OCI-LY7 (cell line): Measurements from ENCODE around the gene GIPC3. TPM values are rescaled to one million over a fixed set of nuclear protein-coding genes. Genes with fewer than 3 reads are reported as not detected.
"Not testable (repeated sequence)": the region's sequence is repeated elsewhere in the genome, so short reads cannot be mapped to it uniquely, and the experiment has no call there.

ENCODE experiments used
- BruUV-seq: library from RNA; stranded (reverse); fragments of 400-500 nt; replicated peaks from 2 replicates; lab custom pipeline; 2021; lab: Mats Ljungman, UMichigan
- CTCF ChIA-PET: fragments of 300-600 bp; sonication (Branson Sonifier 250); formaldehyde crosslinking; loops from one replicate; lab custom pipeline; 2022; ENCODE audit warnings: antibody characterized with exemption; ENCODE audit not compliant: unreplicated experiment; lab: Charles Lee
- POLR2A ChIA-PET: fragments of 300-600 bp; sonication (Branson Sonifier 250); formaldehyde crosslinking; loops from one replicate; lab custom pipeline; 2022; ENCODE audit warnings: antibody characterized with exemption; lab: Charles Lee
- DNase-seq: peaks from one replicate; pipeline ENCODE4 v3.0.0-alpha.2; 2015; ENCODE audit warnings: low spot score
- H2AFZ ChIP-seq: fragments of 200-600 bp; sonication (generic), shearing (Covaris generic); 2 replicates; pipeline ENCODE4 v1.6.1; 2014; ENCODE audit warnings: mild to moderate bottlenecking, antibody characterized with exemption, low read length, moderate library complexity
- H3K27ac ChIP-seq: fragments of 200-600 bp; sonication (generic); 2 replicates; pipeline ENCODE4 v1.5.1; 2014; ENCODE audit warnings: mixed run types, low read depth, mild to moderate bottlenecking, moderate library complexity, low read length, inconsistent platforms; ENCODE audit not compliant: poor library complexity, severe bottlenecking
- H3K36me3 ChIP-seq: fragments of 200-600 bp; sonication (generic); 2 replicates; pipeline ENCODE4 v1.6.1; 2014; ENCODE audit warnings: mild to moderate bottlenecking, antibody characterized with exemption, low read length, moderate library complexity, mixed read lengths; ENCODE audit not compliant: insufficient read depth
- H3K4me1 ChIP-seq: fragments of 200-600 bp; sonication (generic); 2 replicates; pipeline ENCODE4 v1.5.1; 2014; ENCODE audit warnings: mild to moderate bottlenecking, low read length; ENCODE audit not compliant: insufficient read depth, poor library complexity, severe bottlenecking
- H3K4me2 ChIP-seq: fragments of 200-600 bp; sonication (generic); 2 replicates; pipeline ENCODE4 v1.6.1; 2014; ENCODE audit warnings: mild to moderate bottlenecking, low read length
- H3K4me3 ChIP-seq: fragments of 200-600 bp; sonication (generic); 2 replicates; pipeline ENCODE4 v1.5.1; 2014; ENCODE audit warnings: mild to moderate bottlenecking, low read depth, low read length; ENCODE audit not compliant: poor library complexity, severe bottlenecking
- H3K79me2 ChIP-seq: fragments of 200-600 bp; sonication (generic); 2 replicates; pipeline ENCODE4 v1.6.1; 2016; ENCODE audit warnings: low read depth, mild to moderate bottlenecking, low read length, moderate library complexity, mixed read lengths; ENCODE audit not compliant: insufficient read depth
- H3K9me2 ChIP-seq: fragments of 200-600 bp; sonication (generic); 2 replicates; pipeline ENCODE4 v1.6.1; 2016; ENCODE audit warnings: mild to moderate bottlenecking, low read length, mixed read lengths; ENCODE audit not compliant: insufficient read depth
- H3K9me3 ChIP-seq: fragments of 200-600 bp; sonication (generic); 2 replicates; pipeline ENCODE4 v1.6.1; 2014; ENCODE audit warnings: mild to moderate bottlenecking, mixed run types, low read length, mixed read lengths
- H4K20me1 ChIP-seq: fragments of 200-600 bp; sonication (generic); 2 replicates; pipeline ENCODE4 v1.6.1; 2014; ENCODE audit warnings: mild to moderate bottlenecking, antibody characterized with exemption, low read length, moderate library complexity, mixed read lengths; ENCODE audit not compliant: insufficient read depth
- EZH2phosphoT487 ChIP-seq: fragments of 200-600 bp; sonication (generic); IDR thresholded peaks from 2 replicates; pipeline ENCODE4 v1.6.1; 2018; ENCODE audit warnings: low read depth, borderline replicate concordance, mild to moderate bottlenecking, mixed run types, antibody characterized with exemption, low read length, moderate library complexity, mixed read lengths
- intact Hi-C: fragments of 100-400 bp; cut with micrococcal nuclease; formaldehyde crosslinking; loops from one replicate; pipeline ENCODE4 v1.10.0; 2022; ENCODE audit not compliant: unreplicated experiment
- total RNA-seq, 2 experiments: library from RNA; depleted of rRNA in 1 of 2; stranded (reverse); fragments of >200 nt in 1 of 2; shearing (Covaris generic) in 1 of 2; gene quantifications; 2 replicates each; pipeline ENCODE4 v1.2.3, GENCODE V29; 2014 to 2022
- TF ChIP-seq, protein P1 (sequence below): fragments of 200-600 bp; sonication (generic); conservative IDR thresholded peaks from 2 replicates; pipeline ENCODE4 v1.5.1; 2014; ENCODE audit warnings: mild to moderate bottlenecking, antibody characterized with exemption, low read length, moderate library complexity, mixed read lengths

Gene GIPC3
- total RNA-seq, 2 experiments from 2014 or later: not detected

DNA sequence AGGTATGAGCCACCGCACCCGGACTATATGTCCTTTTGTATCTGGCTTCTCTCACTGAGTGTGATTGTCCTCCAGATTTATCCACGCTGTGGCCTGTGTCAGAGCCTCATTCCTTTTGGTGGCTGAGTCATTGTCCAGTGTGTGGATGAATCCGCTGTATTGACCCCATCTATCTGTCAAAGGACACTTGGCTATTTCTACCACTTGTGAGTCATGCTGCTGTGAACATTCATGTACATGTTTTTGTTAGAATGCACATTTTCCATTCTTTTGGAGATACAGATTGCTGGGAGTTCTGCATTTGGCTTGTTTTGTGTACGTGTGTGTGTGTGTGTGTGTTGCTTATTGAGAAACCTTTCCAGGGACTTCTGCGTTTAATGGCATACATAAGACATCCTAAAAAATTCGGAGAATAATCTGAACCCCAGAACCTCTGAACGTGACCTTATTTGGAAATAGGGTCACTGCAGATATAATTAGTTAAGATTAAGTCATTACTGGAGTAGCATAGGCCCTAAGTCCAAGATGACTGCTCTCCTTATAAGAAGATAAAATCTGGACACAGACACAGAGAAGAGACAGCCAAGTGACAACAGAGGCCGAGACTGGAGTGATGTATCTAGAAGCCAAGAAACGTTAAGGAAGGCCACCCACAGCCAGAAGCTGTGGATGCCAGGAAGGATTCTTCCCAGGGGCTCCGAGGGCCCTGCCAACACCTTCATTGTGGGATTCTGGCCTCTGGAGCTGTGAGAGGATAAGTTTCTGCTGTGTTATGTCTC, 4.9 kb upstream of the GIPC3 start:
- intact Hi-C loops: no loop called here
- ChIA-PET POLR2A (no interaction called here), CTCF (no interaction called here)
- no TSS peak for BruUV-seq
- no peaks in the 10 kb centered on the region for H3K4me1 ChIP-seq
- H3K36me3 ChIP-seq: peaks cover 14% of the 10 kb centered on the region
- H2AFZ ChIP-seq: no peak overlapping the region
- TF ChIP-seq, protein P1, sequence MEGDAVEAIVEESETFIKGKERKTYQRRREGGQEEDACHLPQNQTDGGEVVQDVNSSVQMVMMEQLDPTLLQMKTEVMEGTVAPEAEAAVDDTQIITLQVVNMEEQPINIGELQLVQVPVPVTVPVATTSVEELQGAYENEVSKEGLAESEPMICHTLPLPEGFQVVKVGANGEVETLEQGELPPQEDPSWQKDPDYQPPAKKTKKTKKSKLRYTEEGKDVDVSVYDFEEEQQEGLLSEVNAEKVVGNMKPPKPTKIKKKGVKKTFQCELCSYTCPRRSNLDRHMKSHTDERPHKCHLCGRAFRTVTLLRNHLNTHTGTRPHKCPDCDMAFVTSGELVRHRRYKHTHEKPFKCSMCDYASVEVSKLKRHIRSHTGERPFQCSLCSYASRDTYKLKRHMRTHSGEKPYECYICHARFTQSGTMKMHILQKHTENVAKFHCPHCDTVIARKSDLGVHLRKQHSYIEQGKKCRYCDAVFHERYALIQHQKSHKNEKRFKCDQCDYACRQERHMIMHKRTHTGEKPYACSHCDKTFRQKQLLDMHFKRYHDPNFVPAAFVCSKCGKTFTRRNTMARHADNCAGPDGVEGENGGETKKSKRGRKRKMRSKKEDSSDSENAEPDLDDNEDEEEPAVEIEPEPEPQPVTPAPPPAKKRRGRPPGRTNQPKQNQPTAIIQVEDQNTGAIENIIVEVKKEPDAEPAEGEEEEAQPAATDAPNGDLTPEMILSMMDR: no peak
- TF ChIP-seq EZH2phosphoT487: no peak
- H3K4me3 ChIP-seq: no peak overlapping the region
- no peaks in the 10 kb centered on the region for H3K9me2 ChIP-seq
- no peaks in the 10 kb centered on the region for H3K9me3 ChIP-seq
- no peak overlapping the region for H3K27ac ChIP-seq
- H3K79me2 ChIP-seq: no peaks in the 10 kb centered on the region
- no peaks in the 10 kb centered on the region for H4K20me1 ChIP-seq
- no peak for DNase-seq
- no peak overlapping the region for H3K4me2 ChIP-seq

DNA sequence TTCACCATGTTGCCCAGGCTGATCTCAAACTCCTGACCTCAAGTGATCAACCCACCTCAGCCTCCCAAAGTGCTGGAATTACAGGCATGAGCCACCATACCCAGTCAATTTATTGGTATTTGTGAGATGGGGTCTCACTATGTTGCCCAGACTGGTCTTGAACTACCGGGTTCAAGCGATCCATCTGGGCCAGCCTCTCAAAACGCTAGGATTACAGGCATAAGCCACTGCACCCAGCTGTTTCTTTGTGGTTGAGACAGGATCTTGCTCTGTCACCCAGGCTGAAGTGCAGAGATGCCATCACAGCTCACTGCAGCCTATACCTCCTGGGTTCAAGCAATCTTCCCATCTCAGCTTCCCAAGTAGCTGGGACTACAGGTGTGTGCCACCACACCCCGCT, 3.5 kb upstream of the GIPC3 start:
- not testable (repeated sequence) for BruUV-seq, H3K9me2 ChIP-seq
- CTCF ChIA-PET: interaction anchor here (0.6 kb wide), 1 partner anchor 305 kb away, joined by 10 read pairs; no protein-coding TSS in a partner anchor

DNA sequence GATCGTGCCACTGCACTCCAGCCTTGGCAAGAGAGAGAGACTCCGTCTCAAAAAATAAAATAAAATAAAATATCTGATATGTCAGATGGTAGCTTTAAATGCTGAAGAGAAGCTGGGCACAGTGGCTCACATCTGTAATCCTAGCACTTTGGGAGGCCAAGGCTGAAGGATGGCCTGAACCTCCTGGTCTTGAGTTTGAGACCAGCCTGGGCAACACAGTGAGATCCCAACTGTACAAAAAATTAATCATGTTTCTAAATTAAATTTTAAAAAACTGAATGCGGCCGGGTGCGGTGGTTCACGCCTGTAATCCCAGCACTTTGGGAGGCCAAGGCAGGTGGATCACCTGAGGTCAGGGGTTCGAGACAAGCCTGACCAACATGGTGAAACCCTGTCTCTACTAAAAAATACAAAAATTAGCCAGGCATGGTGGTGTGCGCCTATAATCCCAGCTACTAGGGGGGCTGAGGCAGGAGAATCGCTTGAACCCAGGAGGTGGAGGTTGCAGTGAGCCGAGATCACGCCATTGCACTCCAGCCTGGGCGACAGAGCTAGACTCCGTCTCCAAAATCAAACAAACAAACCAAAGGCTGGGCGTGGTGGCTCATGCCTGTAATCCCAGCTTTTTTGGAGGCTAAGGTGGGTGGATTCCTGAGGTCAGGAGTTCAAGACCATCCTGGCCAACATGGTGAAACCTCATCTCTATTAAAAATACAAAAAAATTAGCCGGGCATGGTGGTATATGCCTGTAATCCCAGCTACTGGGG, 1.1 kb upstream of the GIPC3 start:
- BruUV-seq, H3K9me2 ChIP-seq, H3K9me3 ChIP-seq, H2AFZ ChIP-seq, intact Hi-C loops, H4K20me1 ChIP-seq, H3K4me2 ChIP-seq, DNase-seq, POLR2A ChIA-PET, H3K79me2 ChIP-seq, H3K27ac ChIP-seq, H3K4me3 ChIP-seq, CTCF ChIA-PET, H3K4me1 ChIP-seq, H3K36me3 ChIP-seq: not testable (repeated sequence)

More for the DNA sequence above, 3.5 kb upstream of the GIPC3 start:
- H3K27ac ChIP-seq, H3K9me3 ChIP-seq, H3K4me1 ChIP-seq, H3K79me2 ChIP-seq, DNase-seq, H3K4me2 ChIP-seq, H3K4me3 ChIP-seq, intact Hi-C loops, H3K36me3 ChIP-seq, H2AFZ ChIP-seq, POLR2A ChIA-PET, H4K20me1 ChIP-seq: not testable (repeated sequence)
